HG03103 (cell line): Measurements from ENCODE around the gene CFAP77.
"Not testable (repeated sequence)": the region's sequence is repeated elsewhere in the genome, so short reads cannot be mapped to it uniquely, and the experiment has no call there.

Experiments used
- ATAC-seq: cut with Tn5 transposase; IDR thresholded peaks from one replicate; pipeline ENCODE4 v1.9.1; 2021; ENCODE audit warnings: low read depth; ENCODE audit not compliant: unreplicated experiment

The CFAP77 gene

GRCh38 chr9:132409828-132410528, at the start of gene CFAP77:
Gene CFAP77 (plus strand): TSS chr9:132410211. CDS start chr9:132410272, 61 bp downstream.
- no peak for ATAC-seq

DNA sequence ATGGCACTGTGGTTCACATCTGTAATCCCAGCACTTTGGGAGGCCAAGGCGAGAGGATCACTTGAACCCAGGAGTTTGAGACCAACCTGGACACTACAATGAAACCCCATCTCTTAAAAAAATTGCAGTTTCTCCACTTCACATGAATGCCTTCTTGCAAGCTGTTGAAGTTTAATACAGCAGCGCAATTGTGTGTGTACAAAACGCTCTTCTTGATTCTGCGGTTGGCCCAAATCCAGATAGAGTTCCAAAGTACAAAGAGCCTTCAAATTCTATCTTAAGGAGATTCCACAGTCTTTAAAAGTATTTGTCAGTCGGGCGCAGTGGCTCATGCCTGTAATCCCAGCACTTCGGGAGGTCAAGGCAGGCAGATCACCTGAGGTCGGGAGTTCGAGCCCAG, 45.9 kb upstream of the CFAP77 start:
- ATAC-seq, result no peak

DNA sequence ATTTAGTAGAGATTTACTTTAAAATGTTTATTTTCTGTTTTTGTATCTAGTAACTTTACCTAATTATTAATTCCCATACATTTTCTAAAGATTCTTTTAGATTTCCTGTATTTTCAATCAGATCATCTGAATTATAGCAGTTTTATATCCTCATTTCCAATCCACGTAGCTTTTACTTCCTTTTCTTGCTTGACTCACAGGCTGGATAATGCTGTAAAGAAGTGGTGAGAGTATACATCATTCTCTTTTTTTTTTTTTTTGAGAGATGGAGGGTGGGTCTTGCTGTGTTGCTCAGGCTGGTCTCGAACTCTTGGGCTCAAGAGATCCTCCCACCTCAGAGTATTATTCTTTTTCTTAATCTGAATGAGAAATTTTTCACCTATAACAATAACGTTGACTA, 44.0 kb upstream of the CFAP77 start:
- ATAC-seq, result no peak

DNA sequence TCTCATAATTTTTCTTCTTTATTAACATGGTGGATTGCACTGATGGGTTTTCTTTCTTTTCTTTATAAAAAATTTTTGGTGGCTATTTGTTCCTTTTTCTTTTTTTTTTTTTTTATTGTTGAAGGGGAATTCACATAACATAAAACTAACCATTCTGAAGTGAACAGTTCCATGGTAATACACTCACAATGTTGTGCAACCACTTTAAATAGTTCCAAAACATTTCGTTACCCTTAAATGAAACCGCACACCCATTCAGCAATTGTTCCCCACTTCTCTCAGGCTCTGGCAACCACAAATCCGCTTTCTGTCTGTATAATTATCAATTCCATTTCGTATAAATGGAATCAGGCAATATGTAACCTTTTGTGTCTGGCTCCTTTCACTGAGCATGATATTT, 43.5 kb upstream of the CFAP77 start:
- ATAC-seq, result no peak

GRCh38 chr9:132367613-132368313, 42.2 kb upstream of the CFAP77 start:
- no peak for ATAC-seq

GRCh38 chr9:132369421-132369820, 40.6 kb upstream of the CFAP77 start:
- no peak for ATAC-seq

- no peak for ATAC-seq
Measured at GRCh38 chr9:132370592-132370991, 39.4 kb upstream of the CFAP77 start.

- ATAC-seq, result no peak
Measured at GRCh38 chr9:132372177-132373095, 37.6 kb upstream of the CFAP77 start.

DNA sequence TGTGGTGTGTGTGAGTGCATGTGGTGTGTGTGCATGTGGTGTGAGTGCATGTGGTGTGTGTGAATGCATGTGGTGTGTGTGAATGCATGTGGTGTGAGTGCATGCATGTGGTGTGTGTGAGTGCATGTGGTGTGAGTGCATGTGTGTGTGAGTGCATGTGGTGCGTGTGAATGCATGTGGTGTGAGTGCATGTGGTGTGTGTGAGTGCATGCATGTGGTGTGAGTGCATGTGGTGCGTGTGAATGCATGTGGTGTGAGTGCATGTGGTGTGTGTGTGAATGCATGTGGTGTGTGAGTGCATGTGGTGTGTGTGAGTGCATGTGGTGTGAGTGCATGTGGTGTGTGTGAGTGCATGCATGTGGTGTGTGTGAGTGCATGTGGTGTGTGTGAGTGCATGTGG, 32.2 kb upstream of the CFAP77 start:
- not testable (repeated sequence) for ATAC-seq

DNA sequence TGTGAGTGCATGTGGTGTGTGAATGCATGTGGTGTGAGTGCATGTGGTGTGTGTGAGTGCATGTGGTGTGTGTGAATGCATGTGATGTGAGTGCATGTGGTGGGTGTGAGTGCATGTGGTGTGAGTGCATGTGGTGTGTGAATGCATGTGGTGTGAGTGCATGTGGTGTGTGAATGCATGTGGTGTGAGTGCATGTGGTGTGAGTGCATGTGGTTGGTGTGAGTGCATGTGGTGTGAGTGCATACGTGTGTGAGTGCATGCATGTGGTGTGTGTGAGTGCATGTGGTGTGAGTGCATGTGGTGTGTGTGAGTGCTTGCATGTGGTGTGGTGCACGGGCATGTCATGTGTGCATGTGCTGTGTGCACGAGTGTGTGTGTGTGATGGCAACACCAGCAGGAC, 31.6 kb upstream of the CFAP77 start:
- ATAC-seq, result not testable (repeated sequence)

GRCh38 chr9:132381966-132382541, 28.0 kb upstream of the CFAP77 start:
- ATAC-seq, result peak; percentile 61

- peak; percentile 45 for ATAC-seq
Measured at GRCh38 chr9:132383462-132383883, 26.5 kb upstream of the CFAP77 start.

DNA sequence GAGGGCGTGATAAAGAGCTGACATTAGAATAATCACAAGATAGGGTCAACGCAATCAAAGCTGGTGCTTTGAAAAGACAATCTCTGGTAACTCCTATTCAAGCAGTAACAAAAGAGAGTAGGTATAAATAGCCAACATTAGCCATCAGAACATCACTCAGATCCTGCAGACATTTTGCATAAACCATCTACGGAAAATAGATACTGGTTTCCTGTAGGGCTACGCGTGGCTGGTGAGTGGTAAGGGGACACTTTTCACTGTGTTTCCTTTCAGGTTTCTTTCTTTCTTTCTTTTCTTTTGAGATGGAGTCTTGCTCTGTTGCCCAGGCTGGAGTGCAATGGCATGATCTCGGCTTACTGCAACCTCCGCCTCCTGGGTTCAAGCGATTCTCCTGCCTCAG, 25.6 kb upstream of the CFAP77 start:
- no peak for ATAC-seq

DNA sequence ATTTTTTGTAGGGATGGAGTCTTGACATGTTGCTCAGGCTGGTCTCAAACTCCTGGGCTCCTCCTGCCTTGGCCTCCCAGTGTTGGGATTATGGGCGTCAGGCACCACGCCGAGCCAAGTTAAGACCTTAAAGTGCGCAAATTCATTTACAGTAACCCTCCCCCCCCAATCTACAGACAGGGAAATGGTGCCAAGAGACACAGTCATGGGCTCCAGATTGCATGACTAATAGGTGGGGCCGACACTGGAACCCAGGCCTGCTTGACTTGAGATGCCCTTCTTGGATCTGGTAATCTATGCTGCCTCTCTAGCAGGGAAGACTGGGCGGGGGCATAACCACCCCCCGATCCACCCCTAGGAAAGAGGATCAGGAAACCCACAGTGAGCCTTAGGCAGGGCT, 22.9 kb upstream of the CFAP77 start:
- ATAC-seq, result no peak

GRCh38 chr9:132390966-132391365, 19.0 kb upstream of the CFAP77 start:
- no peak for ATAC-seq

GRCh38 chr9:132391449-132391848, 18.6 kb upstream of the CFAP77 start:
- no peak for ATAC-seq

DNA sequence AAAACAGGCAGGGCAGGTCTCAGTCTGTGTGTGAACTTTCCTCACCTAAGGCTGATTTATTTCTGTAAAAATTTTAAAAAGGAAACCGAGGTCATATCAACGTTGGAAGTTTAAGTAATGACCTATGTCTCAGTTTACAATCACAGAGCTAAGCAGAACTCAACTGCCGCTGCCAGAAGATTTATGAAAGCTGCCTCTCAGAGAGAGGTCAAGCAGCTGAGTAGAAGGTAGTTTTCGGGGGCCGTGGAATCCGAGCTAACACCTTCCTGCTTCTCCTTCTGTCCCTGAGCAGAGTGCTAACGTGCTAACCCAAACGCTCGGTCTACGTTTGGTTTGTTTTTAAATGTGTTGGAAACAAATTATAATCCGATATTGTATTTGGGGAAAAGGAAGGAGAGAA, 14.5 kb upstream of the CFAP77 start:
- no peak for ATAC-seq

- ATAC-seq, result no peak
Measured at GRCh38 chr9:132401824-132402223, 8.2 kb upstream of the CFAP77 start.

DNA sequence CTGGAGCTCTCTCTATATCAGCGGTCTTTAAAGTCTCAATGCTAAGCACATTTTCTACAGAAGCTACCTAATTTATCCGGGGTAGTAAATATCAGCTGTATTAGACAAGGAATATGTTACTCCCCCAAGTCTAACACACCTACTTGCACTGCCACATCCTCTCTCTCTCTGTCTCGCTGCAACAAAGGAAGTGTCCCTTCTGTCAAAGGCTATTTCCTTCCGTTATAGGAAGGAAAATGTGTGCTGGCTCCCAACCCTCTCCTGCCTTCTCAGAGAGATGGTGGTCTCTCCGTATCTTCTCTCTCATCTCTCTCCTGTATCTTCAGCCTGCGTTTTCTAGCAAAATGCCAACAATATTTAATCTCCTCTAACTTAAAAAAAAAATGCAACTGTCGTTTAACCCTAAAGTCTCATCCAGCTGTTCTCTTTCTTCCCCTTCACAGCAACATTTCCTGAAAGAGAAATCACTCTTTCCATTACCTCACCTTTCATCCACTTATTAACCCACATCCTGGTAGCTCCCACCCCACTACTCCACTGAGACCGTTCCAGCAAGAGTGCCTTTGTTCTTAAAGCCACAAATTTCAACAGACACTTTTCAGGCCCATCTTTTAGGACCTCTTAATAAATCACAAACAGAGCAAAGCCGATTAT, 5.7 kb upstream of the CFAP77 start:
- ATAC-seq, result no peak

- ATAC-seq, result peak; percentile 78
Measured at GRCh38 chr9:132406554-132407122, 3.4 kb upstream of the CFAP77 start, which contains the start of gene TTF1. Gene TTF1 (minus strand): TSS chr9:132406840. CDS start chr9:132402821, 4,019 bp downstream.
